HG03571 (cell line): ENCODE data around the gene MPHOSPH9.
"Not testable (repeated sequence)": the region's sequence is repeated elsewhere in the genome, so short reads cannot be mapped to it uniquely, and the experiment has no call there.

ENCODE experiments used
- ATAC-seq: cut with Tn5 transposase; IDR thresholded peaks from one replicate; pipeline ENCODE4 v1.9.1; 2021; ENCODE audit not compliant: unreplicated experiment

MPHOSPH9 gene

GRCh38 chr12:123261196-123261595 lies 28.3 kb upstream of the MPHOSPH9 start:
- no peak for ATAC-seq

- no peak for ATAC-seq
Observed at GRCh38 chr12:123260081-123260480, 27.1 kb upstream of the MPHOSPH9 start.

GRCh38 chr12:123258593-123258992 lies 25.7 kb upstream of the MPHOSPH9 start:
- no peak for ATAC-seq

- no peak for ATAC-seq
Observed at GRCh38 chr12:123254853-123255446, 22.0 kb upstream of the MPHOSPH9 start.

GRCh38 chr12:123253641-123254459 lies 20.9 kb upstream of the MPHOSPH9 start:
- no peak for ATAC-seq

- not testable (repeated sequence) for ATAC-seq
Observed at GRCh38 chr12:123252365-123252764, 19.4 kb upstream of the MPHOSPH9 start.

GRCh38 chr12:123251403-123252076 lies 18.6 kb upstream of the MPHOSPH9 start:
- no peak for ATAC-seq

- no peak for ATAC-seq
Observed at GRCh38 chr12:123250471-123251383, 17.8 kb upstream of the MPHOSPH9 start.

GRCh38 chr12:123248996-123249741 lies 16.2 kb upstream of the MPHOSPH9 start:
- ATAC-seq = not testable (repeated sequence)

GRCh38 chr12:123248129-123248528 lies 15.2 kb upstream of the MPHOSPH9 start:
- not testable (repeated sequence) for ATAC-seq

GRCh38 chr12:123245678-123246077 lies 12.7 kb upstream of the MPHOSPH9 start:
- ATAC-seq = no peak

GRCh38 chr12:123243671-123244262 lies 10.8 kb upstream of the MPHOSPH9 start:
- no peak for ATAC-seq

GRCh38 chr12:123242116-123242904 lies 9.4 kb upstream of the MPHOSPH9 start:
- ATAC-seq = no peak

- no peak for ATAC-seq
Observed at GRCh38 chr12:123238961-123239360, 6.0 kb upstream of the MPHOSPH9 start.

- no peak for ATAC-seq
Observed at GRCh38 chr12:123238330-123238682, 5.4 kb upstream of the MPHOSPH9 start.

- ATAC-seq = no peak
Observed at GRCh38 chr12:123237646-123238329, 4.8 kb upstream of the MPHOSPH9 start.

- ATAC-seq = peak; percentile 4
Observed at GRCh38 chr12:123233505-123234308, 766 bp upstream of the MPHOSPH9 start.

- no peak for ATAC-seq
Observed at GRCh38 chr12:123232472-123232806, 502 bp downstream of the MPHOSPH9 start.
